OCI-LY7 (cell line): Measurements from ENCODE around the gene VCL. TPM values are rescaled to one million over a fixed set of nuclear protein-coding genes. Genes with fewer than 3 reads are reported as not detected.

Source experiments
- BruUV-seq: library from RNA; stranded (reverse); fragments of 400-500 nt; replicated peaks from 2 replicates; lab custom pipeline; 2021; lab: Mats Ljungman, UMichigan
- CTCF ChIA-PET: fragments of 300-600 bp; sonication (Branson Sonifier 250); formaldehyde crosslinking; loops from one replicate; lab custom pipeline; 2022; ENCODE audit warnings: antibody characterized with exemption; ENCODE audit not compliant: unreplicated experiment; lab: Charles Lee
- POLR2A ChIA-PET: fragments of 300-600 bp; sonication (Branson Sonifier 250); formaldehyde crosslinking; loops from one replicate; lab custom pipeline; 2022; ENCODE audit warnings: antibody characterized with exemption; lab: Charles Lee
- DNase-seq: peaks from one replicate; pipeline ENCODE4 v3.0.0-alpha.2; 2015; ENCODE audit warnings: low spot score
- H2AFZ ChIP-seq: fragments of 200-600 bp; sonication (generic), shearing (Covaris generic); 2 replicates; pipeline ENCODE4 v1.6.1; 2014; ENCODE audit warnings: mild to moderate bottlenecking, antibody characterized with exemption, low read length, moderate library complexity
- H3K27ac ChIP-seq: fragments of 200-600 bp; sonication (generic); 2 replicates; pipeline ENCODE4 v1.5.1; 2014; ENCODE audit warnings: mixed run types, low read depth, mild to moderate bottlenecking, moderate library complexity, low read length, inconsistent platforms; ENCODE audit not compliant: poor library complexity, severe bottlenecking
- H3K36me3 ChIP-seq: fragments of 200-600 bp; sonication (generic); 2 replicates; pipeline ENCODE4 v1.6.1; 2014; ENCODE audit warnings: mild to moderate bottlenecking, antibody characterized with exemption, low read length, moderate library complexity, mixed read lengths; ENCODE audit not compliant: insufficient read depth
- H3K4me1 ChIP-seq: fragments of 200-600 bp; sonication (generic); 2 replicates; pipeline ENCODE4 v1.5.1; 2014; ENCODE audit warnings: mild to moderate bottlenecking, low read length; ENCODE audit not compliant: insufficient read depth, poor library complexity, severe bottlenecking
- H3K4me2 ChIP-seq: fragments of 200-600 bp; sonication (generic); 2 replicates; pipeline ENCODE4 v1.6.1; 2014; ENCODE audit warnings: mild to moderate bottlenecking, low read length
- H3K4me3 ChIP-seq: fragments of 200-600 bp; sonication (generic); 2 replicates; pipeline ENCODE4 v1.5.1; 2014; ENCODE audit warnings: mild to moderate bottlenecking, low read depth, low read length; ENCODE audit not compliant: poor library complexity, severe bottlenecking
- H3K79me2 ChIP-seq: fragments of 200-600 bp; sonication (generic); 2 replicates; pipeline ENCODE4 v1.6.1; 2016; ENCODE audit warnings: low read depth, mild to moderate bottlenecking, low read length, moderate library complexity, mixed read lengths; ENCODE audit not compliant: insufficient read depth
- H3K9me2 ChIP-seq: fragments of 200-600 bp; sonication (generic); 2 replicates; pipeline ENCODE4 v1.6.1; 2016; ENCODE audit warnings: mild to moderate bottlenecking, low read length, mixed read lengths; ENCODE audit not compliant: insufficient read depth
- H3K9me3 ChIP-seq: fragments of 200-600 bp; sonication (generic); 2 replicates; pipeline ENCODE4 v1.6.1; 2014; ENCODE audit warnings: mild to moderate bottlenecking, mixed run types, low read length, mixed read lengths
- H4K20me1 ChIP-seq: fragments of 200-600 bp; sonication (generic); 2 replicates; pipeline ENCODE4 v1.6.1; 2014; ENCODE audit warnings: mild to moderate bottlenecking, antibody characterized with exemption, low read length, moderate library complexity, mixed read lengths; ENCODE audit not compliant: insufficient read depth
- EZH2phosphoT487 ChIP-seq: fragments of 200-600 bp; sonication (generic); IDR thresholded peaks from 2 replicates; pipeline ENCODE4 v1.6.1; 2018; ENCODE audit warnings: low read depth, borderline replicate concordance, mild to moderate bottlenecking, mixed run types, antibody characterized with exemption, low read length, moderate library complexity, mixed read lengths
- intact Hi-C: fragments of 100-400 bp; cut with micrococcal nuclease; formaldehyde crosslinking; loops from one replicate; pipeline ENCODE4 v1.10.0; 2022; ENCODE audit not compliant: unreplicated experiment
- total RNA-seq, 2 experiments: library from RNA; depleted of rRNA in 1 of 2; stranded (reverse); fragments of >200 nt in 1 of 2; shearing (Covaris generic) in 1 of 2; gene quantifications; 2 replicates each; pipeline ENCODE4 v1.2.3, GENCODE V29; 2014 to 2022
- TF ChIP-seq, protein P1 (sequence below): fragments of 200-600 bp; sonication (generic); conservative IDR thresholded peaks from 2 replicates; pipeline ENCODE4 v1.5.1; 2014; ENCODE audit warnings: mild to moderate bottlenecking, antibody characterized with exemption, low read length, moderate library complexity, mixed read lengths

The VCL gene
- total RNA-seq, 2 experiments from 2014 or later = 19.1 to 55.5 TPM

DNA sequence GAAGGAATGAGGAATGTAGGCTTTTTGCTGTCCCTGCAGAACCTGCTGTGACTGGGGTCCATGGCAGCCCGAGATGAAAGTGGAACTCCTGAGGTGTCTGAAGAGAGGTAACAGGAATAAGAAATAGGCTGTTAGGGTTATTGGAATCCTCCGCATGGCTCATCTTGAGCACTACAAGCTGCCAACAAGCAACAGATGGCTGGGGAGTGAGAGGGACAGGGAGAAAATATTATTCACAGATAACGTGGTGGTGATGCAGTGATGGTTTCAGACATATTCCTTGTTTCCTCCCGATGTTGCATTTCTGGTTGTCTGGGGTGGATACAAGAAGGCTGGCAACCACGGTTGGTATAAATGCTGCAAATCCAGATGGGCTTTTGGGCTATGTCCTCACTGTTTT lies 106.6 kb downstream of the VCL start:
- no TSS peak for BruUV-seq
- H3K4me1 ChIP-seq = no peaks in the 10 kb centered on the region
- no peak overlapping the region for H3K4me3 ChIP-seq
- no peak overlapping the region for H2AFZ ChIP-seq
- 0 out of 2 replicates have a peak, but pooled peaks cover 3% of the 10 kb centered on the region for H4K20me1 ChIP-seq
- H3K79me2 ChIP-seq = no peaks in the 10 kb centered on the region
- H3K4me2 ChIP-seq = no peak overlapping the region
- TF ChIP-seq EZH2phosphoT487 = no peak
- TF ChIP-seq, protein P1, sequence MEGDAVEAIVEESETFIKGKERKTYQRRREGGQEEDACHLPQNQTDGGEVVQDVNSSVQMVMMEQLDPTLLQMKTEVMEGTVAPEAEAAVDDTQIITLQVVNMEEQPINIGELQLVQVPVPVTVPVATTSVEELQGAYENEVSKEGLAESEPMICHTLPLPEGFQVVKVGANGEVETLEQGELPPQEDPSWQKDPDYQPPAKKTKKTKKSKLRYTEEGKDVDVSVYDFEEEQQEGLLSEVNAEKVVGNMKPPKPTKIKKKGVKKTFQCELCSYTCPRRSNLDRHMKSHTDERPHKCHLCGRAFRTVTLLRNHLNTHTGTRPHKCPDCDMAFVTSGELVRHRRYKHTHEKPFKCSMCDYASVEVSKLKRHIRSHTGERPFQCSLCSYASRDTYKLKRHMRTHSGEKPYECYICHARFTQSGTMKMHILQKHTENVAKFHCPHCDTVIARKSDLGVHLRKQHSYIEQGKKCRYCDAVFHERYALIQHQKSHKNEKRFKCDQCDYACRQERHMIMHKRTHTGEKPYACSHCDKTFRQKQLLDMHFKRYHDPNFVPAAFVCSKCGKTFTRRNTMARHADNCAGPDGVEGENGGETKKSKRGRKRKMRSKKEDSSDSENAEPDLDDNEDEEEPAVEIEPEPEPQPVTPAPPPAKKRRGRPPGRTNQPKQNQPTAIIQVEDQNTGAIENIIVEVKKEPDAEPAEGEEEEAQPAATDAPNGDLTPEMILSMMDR = no peak
- no peaks in the 10 kb centered on the region for H3K9me2 ChIP-seq
- ChIA-PET CTCF (no interaction called here), POLR2A (interaction anchor here (1.0 to 1.2 kb wide), 2 partner anchors 10 to 29 kb away, joined by 3 to 4 read pairs; no protein-coding TSS in a partner anchor)
- DNase-seq = no peak
- no peak overlapping the region for H3K27ac ChIP-seq
- H3K9me3 ChIP-seq = no peaks in the 10 kb centered on the region
- peaks cover 83% of the 10 kb centered on the region for H3K36me3 ChIP-seq
- intact Hi-C loops = no loop called here

GRCh38 chr10:74104996-74105395 lies 107.1 kb downstream of the VCL start:
- Histone ChIP-seq H3K27ac (no peak overlapping the region), H3K9me3 (no peaks in the 10 kb centered on the region), H3K4me2 (no peak overlapping the region), H3K9me2 (no peaks in the 10 kb centered on the region), H3K4me1 (no peaks in the 10 kb centered on the region), H4K20me1 (0 out of 2 replicates have a peak, but pooled peaks cover 3% of the 10 kb centered on the region), H3K4me3 (no peak overlapping the region), H3K36me3 (peaks cover 83% of the 10 kb centered on the region), H2AFZ (no peak overlapping the region), H3K79me2 (no peaks in the 10 kb centered on the region)
- no peak for TF ChIP-seq EZH2phosphoT487
- TF ChIP-seq, protein P1 = no peak
- intact Hi-C loops = no loop called here
- DNase-seq = no peak
- POLR2A ChIA-PET = interaction anchor here (0.7 kb wide), 1 partner anchor 1010 kb away, joined by 3 read pairs; no protein-coding TSS in a partner anchor
- no TSS peak for BruUV-seq
- CTCF ChIA-PET = no interaction called here

DNA sequence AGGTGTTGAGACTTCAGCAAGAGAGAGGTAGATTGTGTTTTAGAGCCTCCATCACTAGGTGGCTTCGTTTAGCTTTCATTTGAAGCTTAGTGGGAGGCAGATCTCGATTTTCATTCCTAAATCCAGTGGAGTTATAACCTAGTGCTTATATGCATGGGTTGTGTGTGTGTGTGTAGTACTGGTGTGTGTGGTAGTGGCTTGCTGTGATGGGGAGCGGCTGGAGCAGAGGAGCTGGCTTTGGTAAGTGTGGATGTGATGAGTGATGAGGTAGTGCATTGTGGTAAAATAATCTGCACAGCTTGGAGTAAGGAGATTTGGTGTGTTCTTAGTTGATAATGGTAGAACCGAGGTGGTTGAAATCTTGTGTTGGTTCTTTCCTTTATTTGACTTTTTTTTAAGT lies 109.5 kb downstream of the VCL start:
- Histone ChIP-seq H3K4me1 (no peaks in the 10 kb centered on the region), H3K4me2 (no peak overlapping the region), H3K36me3 (peaks cover 94% of the 10 kb centered on the region), H4K20me1 (0 out of 2 replicates have a peak, but pooled peaks cover 3% of the 10 kb centered on the region), H3K79me2 (no peaks in the 10 kb centered on the region), H3K4me3 (no peak overlapping the region), H2AFZ (no peak overlapping the region), H3K27ac (no peak overlapping the region), H3K9me3 (no peaks in the 10 kb centered on the region), H3K9me2 (no peaks in the 10 kb centered on the region)
- intact Hi-C loops = no loop called here
- POLR2A ChIA-PET = interaction anchor here (0.5 to 0.7 kb wide), 3 partner anchors 28 to 40 kb away, joined by 3 to 5 read pairs (median 4); no protein-coding TSS in a partner anchor
- TF ChIP-seq, protein P1 = no peak
- no peak for TF ChIP-seq EZH2phosphoT487
- no TSS peak for BruUV-seq
- DNase-seq = no peak
- CTCF ChIA-PET = interaction anchor here (1.2 kb wide), 1 partner anchor 26 kb away, joined by 3 read pairs; no protein-coding TSS in a partner anchor
